HG02840 (cell line): ENCODE results near the gene VIPR1.

Experiments
- ATAC-seq: cut with Tn5 transposase; IDR thresholded peaks from one replicate; pipeline ENCODE4 v1.9.1; 2021; ENCODE audit warnings: mild to moderate bottlenecking, moderate library complexity, moderate number of reproducible peaks; ENCODE audit not compliant: unreplicated experiment, low FRiP score

VIPR1 gene, protein sequence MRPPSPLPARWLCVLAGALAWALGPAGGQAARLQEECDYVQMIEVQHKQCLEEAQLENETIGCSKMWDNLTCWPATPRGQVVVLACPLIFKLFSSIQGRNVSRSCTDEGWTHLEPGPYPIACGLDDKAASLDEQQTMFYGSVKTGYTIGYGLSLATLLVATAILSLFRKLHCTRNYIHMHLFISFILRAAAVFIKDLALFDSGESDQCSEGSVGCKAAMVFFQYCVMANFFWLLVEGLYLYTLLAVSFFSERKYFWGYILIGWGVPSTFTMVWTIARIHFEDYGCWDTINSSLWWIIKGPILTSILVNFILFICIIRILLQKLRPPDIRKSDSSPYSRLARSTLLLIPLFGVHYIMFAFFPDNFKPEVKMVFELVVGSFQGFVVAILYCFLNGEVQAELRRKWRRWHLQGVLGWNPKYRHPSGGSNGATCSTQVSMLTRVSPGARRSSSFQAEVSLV

DNA sequence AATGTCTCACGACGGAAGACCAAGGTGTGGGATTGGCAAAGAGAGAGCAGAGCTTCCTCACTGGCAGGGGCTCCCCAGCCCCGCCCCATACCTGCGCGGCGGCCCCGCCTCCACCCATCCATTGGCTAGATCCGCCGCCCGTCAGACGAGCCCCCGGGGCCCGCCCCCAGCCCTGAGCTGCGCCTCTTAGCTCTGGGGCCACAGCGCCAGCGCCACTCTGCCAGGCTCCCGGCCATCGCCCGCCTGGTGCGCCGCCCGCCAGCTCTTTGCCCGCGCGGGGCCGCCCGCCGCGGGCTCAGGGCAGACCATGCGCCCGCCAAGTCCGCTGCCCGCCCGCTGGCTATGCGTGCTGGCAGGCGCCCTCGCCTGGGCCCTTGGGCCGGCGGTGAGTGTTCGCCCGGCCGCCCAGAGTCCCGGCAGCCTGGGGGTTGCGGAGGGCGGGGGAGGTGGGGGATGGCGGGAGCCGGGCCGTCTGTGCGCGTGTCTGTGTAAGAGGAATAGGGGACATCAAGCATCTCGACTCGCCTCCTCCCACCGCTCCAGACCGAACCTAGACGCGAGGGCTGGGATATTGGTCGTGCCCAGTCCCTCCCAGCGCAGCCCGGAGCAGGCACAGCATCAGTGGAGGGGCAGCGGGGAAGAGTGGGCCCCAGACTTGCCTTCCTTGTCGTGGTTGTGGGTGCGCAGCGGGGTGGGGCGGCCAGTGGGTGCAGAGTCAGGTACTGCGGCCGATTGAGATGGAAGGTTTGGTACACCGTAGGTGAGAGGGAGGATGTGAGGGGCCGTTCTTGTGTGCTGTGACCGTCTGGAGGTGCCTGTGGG lies at the start of gene VIPR1:
TSS of gene VIPR1 (plus strand) at position 215 of the 822 bp plus-strand sequence. CDS start at position 308, 93 bp downstream.
- ATAC-seq, result peak; percentile 66

DNA sequence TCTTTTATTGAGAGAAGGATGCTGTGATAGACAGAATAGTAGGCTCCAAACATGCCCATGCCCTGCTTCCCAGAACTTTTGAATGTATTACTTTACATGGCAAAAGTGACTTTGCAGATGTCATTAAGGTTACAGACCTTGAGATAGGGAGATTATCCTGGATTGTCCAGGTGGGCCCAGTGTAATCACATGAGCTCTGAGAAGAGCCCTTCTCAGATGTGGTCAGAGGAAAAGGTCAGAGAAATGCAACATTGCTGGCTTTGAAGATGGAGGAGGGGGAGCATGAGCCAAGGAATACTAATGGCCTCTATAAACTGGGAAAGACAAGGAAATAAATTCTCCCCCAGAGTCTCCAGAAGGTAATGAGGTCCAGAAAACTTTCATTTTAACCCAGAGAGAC lies 46.2 kb upstream of the VIPR1 start:
- ATAC-seq, result no peak

DNA sequence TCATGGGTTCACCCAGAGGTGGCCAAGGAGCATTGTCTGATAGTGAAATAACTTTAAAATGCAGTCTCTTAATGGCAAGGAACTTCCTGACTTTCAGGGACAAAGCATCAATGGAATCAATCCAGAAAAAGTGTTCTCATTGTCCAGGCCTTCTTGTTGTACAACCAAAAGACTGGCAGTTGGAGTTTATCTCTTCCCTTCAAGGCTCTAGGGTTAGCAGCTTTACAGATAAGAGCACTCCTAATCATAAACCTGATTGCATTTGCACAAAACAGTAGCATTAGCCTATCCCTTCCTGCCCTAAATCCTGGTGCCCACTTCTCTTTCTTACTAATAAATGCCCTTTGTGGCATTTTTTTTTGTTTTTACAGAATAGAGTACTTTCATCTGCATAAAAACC lies 43.3 kb upstream of the VIPR1 start:
- ATAC-seq, result no peak

DNA sequence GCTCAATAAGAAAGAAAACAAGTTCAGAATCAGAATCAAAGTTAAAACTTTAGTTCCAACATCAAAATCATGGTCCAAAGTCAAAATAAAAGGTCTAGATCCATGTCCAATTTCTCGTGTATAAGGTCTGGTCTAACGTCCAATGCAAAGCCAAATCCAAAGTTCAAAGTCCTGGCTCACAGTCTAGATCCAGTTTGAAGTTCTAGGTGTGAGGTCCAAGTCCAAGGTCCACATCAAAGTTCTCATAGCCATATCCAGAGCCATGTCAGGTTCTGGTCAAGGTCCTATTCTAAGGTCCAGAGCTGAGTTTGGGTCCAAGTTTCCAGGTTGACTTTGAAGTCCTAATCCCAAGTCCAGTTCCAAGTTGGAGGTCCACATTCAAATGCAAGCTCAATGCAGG lies 40.7 kb upstream of the VIPR1 start:
- no peak for ATAC-seq

DNA sequence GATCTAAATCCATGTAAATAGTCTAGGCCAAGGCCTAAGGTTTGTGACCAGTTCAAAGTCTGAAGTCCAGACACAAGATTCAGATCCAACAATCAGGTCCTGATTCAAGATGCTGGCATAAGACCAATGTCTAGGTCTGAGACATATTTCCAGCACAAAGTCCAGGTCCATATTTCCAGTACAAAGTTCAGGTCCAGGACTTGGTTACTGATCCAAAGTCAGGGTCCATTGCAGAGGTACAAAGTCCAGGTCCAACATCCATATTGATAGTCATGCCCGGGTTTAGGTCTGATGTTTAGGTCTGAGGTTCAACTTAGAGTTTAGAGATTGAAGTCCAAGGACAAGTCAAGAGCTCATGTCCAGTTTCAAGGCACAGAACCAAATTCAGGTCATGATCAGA lies 39.4 kb upstream of the VIPR1 start:
- ATAC-seq, result no peak

DNA sequence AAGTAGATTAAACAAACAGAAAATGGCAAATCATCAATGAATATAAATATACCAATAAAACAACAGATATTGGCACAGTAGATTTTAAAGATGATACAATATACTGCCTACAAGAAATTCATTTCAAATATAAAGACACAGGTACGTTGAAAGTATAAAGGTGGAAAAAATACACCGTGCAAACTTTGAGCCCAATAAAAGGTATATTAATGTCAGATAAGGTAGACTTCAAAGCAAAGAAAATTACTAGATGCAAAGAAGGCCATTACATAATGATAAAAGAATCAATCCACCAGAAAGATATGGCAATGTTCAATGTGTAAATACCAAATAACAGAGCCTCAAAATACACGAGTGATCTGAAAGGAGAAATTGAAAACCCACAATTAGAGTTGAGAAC lies 34.3 kb upstream of the VIPR1 start:
- no peak for ATAC-seq

DNA sequence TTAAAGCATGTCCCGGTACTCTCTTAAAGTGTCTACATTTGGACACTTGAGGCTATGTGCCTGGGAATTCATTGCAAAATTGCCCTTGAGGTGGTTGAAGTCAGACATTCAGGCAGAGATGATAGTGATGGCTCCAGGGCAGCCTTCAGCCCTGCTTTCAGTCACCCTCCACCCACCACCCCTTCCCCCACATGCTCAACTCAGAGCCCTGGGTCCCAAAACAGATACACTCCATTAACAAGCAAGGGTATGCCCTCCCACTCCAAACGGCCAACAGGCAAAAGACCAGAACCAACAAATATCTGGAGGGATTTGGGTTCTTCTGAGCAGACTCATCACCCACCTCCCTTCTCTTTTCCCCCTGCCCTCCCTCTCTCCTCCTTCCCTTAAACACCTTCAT lies 29.9 kb upstream of the VIPR1 start:
- no peak for ATAC-seq

DNA sequence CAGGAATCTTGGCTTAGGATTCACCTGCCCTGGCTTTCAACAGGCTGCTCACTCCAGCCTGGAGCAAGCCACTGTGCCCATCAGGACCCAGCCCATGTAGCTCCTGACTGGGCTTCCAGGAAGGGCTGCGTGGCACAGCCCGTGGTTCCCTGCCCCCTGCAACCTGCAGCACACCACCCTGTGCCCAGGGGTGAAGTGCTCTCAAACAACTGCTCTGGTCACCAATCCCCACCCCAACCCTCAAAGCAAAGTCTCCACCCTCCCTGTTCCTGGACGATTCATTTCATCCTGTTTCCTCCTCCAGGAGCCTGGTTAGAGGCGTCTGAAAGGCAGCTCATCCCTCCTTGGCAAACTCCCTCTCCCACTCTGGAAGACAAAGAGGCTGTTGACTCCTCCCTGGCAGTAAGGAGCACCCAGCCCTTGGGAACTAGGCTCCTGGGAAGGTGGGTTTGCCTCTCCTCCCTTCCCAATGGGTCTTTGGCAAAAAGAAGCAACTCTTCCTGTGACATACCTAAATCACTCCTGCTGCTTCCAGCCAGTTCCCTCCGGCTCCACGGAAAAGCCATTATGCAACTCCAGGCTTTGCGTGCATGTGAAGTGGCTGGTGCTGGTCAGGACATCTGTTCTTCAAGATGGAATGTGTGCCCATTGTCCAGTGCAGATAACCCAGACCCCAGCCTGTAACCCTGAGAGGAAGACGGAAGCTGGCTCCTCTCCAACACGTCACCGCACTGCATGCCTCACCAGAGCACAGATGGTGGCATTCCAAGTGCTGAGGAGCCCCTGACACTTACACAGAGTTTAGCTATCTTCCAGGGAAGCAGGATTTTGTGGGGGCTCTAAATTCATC lies 29.1 kb upstream of the VIPR1 start:
- ATAC-seq, result no peak

DNA sequence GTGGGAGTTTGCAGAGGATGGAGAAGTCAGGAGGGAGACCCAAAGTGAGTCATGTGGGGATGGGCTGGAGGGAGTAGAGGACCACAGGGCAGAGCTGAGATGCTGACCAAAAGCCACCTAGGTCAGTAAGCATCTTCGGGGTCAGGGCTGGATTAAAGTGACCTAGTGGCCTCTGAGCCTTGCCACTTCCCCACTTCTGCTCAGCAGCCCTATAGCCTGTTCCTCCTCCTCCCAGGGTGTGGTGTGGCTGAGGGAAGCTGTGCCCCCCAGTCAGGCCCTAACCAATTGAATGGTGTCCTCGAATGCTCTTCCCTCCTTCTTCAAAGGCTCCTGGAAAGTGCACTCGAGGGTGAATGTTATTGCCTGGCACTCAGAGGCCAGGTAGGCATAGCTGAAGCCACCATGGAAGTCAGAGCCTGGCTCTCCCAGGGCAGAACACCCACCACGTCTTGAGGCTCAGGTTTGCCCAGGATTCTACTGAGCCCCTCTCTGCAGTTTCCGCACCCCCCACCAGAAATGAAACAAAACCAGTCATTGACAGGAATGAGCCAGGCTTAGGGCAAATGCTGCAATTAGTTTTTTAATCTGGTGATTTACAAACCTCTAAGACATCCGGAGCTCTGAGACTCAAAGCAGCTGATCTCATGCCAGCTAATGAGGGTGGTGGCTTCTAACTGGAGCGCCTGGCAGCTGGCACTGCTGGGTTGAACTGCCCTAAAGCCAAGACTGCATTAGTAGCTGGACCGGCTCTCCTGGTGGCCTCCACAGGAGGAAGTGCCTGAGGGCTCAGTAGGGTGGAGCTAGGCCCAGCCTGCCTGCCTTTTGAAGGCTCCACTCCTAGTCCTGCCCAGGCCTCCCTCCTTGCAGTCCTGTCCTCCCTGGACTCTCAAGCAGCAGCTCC lies 26.0 kb upstream of the VIPR1 start:
- no peak for ATAC-seq

DNA sequence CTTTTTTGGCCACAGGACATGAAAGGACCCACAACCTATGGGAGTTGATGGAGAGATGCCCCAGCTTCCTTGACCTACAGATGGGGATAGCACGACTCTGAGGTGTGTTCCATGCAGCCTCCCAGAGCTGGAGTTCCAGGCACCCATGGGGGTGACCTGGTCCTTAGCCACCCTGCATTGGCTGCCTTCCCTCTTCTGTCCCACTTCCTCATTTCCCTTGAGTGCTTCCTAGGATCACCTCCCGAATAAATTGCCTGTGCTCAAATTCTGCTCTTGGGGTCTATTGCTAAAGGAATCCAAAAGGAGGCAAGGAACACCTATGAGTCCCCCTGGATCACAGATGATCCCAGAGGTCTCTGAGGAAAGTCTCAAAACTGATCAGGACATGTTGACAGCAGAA lies 24.7 kb upstream of the VIPR1 start:
- ATAC-seq, result no peak

DNA sequence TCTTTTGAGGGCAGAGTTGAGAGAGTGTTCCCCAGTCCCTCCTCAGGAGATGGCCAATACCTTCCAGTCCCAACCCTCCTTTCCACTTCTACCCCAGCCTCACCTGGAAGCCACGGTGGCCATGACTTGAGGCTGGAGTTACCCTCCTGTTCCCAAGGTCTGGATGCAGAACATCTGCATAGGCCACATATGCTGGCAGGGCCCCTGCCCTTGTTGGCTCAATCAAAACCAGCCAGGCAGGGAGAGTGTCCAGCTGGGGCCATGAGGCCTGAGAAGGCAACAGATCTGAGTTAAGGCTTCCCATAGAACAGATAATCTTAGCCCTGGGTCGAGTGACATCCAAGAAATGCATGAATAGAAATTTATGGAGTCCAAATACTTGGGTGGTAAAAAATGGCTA lies 23.6 kb upstream of the VIPR1 start:
- ATAC-seq, result no peak

DNA sequence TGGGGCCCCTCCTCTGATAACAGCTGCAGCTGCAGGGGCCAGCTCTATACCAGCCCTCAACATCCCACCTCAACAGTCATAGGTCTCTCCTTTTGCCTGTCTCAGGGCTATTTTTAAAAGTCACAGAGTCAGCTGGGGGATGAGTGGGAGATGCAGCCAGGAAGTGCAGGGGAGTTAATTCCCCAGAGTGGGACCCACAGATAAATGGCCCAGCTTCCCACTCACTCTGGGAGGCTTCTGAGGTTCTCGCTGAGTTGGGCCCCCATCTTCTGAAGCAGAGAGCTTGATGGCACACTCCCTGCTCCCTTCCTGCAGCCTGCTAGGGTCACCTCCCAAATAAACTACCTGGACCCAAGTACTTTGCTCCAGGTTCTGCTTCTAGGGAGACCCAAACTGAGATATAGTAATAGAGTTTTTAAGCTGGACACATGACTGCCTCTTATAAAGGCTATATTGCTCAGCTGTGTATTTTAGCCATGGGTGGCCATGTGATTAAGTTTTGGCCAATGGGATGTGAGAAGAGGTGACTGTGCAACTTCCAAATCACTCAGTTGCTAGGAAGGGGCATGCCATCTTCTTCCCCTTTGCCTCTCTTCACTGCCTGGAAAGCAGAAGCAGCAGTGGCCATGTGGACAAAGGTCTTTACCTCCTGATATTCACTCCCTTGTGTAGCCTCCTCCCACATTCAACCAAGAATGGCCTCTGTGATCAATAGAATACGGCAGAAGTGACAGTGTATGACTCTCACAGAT lies 15.5 kb upstream of the VIPR1 start:
- no peak for ATAC-seq

DNA sequence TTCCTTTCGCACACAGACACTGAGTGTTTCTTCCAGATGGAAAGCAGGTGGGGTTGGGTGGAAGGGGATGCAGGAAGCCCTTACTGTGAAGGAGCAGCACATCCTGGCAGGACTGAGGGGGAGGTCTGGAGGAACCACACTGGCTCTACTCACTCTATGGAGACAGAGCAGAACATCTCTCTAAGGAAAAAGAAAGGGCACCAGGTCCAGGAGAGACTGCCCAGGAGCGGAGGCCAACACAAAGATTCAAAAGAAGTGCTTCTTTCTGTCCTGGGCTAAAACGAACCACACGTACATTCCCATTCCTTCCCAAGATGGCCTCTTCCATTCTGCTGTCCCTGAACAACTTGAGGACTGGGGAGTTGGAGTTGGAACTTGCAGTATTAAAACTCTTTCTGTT lies 13.8 kb upstream of the VIPR1 start:
- ATAC-seq, result no peak

DNA sequence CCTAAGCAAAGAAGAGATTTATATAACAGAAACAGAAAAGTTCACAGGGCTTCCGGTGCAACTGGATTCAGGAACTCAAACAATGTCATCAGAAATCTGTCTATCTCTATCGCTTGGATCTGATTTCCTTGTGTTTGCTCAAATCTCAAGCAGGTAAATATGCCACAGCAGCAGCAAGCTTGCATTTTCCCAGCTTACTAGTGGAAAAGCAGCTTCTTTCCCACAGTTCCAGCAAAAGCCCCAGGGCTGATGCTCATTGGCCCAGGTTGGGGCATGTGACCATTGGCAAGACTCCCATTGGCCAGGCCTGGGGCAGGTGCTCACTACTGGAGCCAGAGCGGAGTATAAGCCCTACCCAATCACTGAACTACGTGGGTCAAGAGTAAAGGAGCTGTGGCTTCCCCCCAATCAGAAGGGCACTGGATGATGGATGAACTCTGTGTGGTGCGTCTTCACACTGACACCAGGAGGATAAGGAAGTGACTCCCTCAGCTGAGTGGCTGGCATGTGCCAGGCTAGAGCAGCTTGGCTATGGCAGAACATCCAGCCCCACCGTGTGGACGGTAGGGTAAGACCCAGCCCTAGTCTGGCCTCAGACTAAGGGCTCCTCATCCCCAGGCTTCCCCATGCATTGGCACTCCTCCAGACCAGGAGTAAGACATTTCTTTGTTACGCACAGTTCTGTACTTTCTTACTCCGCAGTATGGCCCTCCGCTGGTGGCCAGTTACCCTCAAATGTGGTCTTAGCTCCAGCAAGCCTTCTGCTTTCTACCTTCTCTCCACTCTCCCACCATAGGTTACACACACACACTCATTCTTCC lies 13.1 kb upstream of the VIPR1 start:
- no peak for ATAC-seq

DNA sequence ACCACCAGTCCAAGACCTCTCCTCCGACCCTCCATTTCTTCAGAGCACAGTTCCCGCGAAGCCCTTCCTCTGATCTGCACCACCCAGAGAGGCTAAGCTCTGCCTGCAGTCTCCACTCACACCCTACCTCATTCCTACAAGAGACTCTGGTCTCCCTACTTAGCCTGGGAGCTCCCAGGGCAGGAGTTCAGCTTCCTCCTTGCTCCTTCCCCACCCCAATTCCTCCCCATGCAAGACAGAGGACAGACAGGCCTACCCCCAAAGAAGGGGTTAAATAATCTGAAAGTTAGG lies 12.6 kb upstream of the VIPR1 start:
- ATAC-seq, result no peak

DNA sequence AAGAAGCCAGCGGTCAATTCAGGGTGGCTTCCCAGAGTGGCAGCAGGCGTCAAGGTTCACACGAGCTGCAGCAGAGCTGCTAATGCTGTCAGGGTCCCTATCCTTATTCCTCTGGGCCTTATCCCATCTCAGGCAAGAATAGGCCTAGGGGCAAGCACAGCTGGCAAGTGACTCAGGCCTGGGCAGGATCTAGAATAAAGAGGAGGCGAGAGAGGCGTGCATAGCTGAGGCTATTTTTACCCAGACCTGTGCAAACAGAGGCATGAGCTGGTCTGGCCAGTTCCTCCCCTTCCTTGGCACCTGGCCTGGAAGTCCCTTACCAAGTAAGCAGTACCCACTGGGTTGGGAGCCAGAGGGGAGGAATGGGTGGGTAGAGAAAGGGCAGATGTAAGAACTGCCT lies 12.2 kb upstream of the VIPR1 start:
- ATAC-seq, result peak; percentile 68

DNA sequence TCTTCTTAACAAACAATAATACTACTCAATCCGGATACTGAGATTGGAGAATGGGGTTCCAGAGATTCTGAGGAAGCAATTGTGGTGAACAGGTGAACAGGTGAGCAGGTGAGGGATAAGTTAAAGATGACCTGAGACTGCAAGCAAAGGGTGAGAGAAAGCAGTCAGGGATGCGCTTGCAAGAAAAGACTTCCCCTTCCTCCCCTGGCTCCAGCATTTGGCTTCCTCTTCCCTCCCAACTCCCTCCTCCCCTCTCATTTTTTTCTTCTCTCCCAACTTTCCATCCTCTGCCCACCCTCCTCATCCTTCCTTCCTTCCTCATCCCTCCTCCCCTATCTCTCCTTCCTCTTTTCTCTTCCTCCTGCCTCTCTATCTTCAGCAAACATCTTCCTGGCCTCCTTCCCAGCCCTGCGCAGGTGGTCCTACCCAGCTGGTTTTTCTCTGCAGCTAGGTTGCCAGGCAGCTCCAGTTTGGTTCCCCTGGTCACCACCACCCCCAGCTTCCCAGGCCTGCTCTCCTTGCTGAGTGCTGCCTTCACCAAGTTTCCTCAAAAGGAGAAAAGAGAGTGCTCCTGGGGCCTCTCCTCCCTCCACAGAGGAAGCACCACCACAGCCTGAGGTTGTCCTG lies 10.4 kb upstream of the VIPR1 start:
- no peak for ATAC-seq

DNA sequence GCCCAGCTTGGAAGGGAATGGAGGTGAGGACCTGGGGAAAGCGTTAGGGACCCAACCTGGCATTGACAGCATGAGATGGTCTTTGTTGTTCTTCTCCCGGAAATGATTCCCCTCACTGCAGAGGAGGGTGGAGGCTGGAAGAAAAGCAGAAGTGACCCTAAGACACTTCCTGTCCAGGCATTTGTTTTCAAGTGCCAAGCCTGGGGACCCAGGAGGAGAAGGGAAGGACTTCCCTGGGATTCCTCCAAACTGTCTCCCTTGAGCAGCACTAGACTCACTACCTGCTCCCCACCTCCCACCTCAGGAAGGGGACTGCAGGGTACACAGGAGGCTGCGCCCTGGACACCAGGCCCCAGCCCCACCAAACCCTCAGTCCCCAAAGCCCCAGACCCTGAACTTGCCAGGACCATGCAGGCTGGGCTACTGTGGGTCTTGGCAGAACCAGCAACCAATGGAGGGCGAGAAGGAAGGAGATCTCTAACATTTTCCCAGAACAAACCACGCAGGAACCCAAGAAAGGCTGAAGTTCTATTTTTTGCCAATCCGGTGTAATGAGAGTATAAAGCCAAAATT lies 9.8 kb upstream of the VIPR1 start:
- ATAC-seq, result no peak
